HUES48 (cell line): ENCODE measurements around the gene PDXDC1.
"Not testable (repeated sequence)": the region's sequence is repeated elsewhere in the genome, so short reads cannot be mapped to it uniquely, and the experiment has no call there.

Experiments
- H3K27ac ChIP-seq: one replicate; pipeline ENCODE4 v1.7.0; 2013; ENCODE audit warnings: low read depth, low read length, inconsistent platforms
- H3K27me3 ChIP-seq: 2 replicates; pipeline ENCODE4 v1.6.1; 2013; ENCODE audit warnings: mild to moderate bottlenecking, low read length; ENCODE audit not compliant: control insufficient read depth, insufficient read depth
- H3K36me3 ChIP-seq: 2 replicates; pipeline ENCODE4 v1.6.1; 2013; ENCODE audit warnings: low read length; ENCODE audit not compliant: control insufficient read depth, insufficient read depth
- H3K4me1 ChIP-seq: 2 replicates; pipeline ENCODE4 v1.6.1; 2013; ENCODE audit warnings: mild to moderate bottlenecking, low read length; ENCODE audit not compliant: control insufficient read depth, insufficient read depth
- H3K4me3 ChIP-seq: 2 replicates; pipeline ENCODE4 v1.5.1; 2013; ENCODE audit warnings: mild to moderate bottlenecking, low read depth, low read length
- H3K9ac ChIP-seq: 2 replicates; pipeline ENCODE4 v1.6.1; 2013; ENCODE audit warnings: mild to moderate bottlenecking, low read depth, low read length, moderate library complexity
- H3K9me3 ChIP-seq: 2 replicates; pipeline ENCODE4 v1.6.1; 2013; ENCODE audit warnings: low read length; ENCODE audit not compliant: control insufficient read depth, insufficient read depth

Gene PDXDC1

DNA sequence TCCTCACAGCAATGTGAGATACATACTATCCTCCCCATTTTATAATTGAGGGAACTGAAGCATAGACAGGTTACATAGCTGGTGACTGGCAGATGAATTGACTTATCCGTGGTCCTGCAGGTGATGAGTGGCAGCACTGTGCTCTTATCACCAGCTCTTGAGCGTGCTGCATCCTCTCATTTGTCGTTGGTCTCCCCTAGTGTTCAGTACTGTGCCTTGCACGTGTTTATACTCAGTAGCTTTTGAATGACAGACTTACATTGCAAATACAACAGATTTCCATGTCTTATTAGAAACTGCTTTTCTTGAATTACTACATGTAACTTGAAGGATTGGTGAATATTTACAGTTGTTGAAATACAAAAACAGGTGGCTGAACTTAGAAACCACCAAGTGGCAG lies 47.4 kb downstream of the PDXDC1 start:
- not testable (repeated sequence) for H3K4me1 ChIP-seq, H3K9ac ChIP-seq, H3K27ac ChIP-seq, H3K9me3 ChIP-seq, H3K27me3 ChIP-seq, H3K4me3 ChIP-seq
- peaks cover 20% of the 10 kb centered on the region for H3K36me3 ChIP-seq

DNA sequence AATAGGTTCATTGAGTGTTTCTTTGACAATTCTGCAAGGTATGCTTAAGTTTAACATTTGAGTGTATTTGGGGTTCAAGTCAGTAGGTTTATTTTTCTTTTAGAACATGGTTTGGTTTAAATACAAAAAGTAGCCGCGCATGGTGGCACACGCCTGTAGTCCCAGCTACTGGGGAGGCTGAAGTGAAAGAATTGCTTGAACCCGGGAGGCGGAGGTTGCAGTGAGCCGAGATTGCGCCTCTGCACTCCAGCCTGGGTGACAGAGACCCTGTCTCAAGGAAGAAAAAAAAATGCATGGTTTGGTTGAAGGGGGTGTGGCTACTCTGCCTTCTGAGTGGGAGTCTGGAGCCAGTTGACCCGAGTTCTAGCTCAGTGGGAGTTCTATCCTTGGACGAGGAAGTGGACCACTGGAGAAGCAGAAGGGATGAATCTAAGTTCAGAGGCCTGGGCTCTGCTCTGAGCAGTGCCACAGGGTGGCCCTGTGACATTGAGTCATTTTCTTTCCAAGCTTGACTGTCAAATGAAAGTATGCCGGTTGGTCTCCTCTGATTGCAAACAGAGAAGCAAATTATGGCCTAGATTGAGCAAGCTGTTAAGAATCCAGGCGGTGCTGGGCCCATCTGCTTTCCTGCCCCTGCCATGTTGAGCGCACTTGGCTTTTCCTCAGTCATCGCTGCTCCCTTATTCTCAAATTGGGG lies 48.7 kb downstream of the PDXDC1 start:
- H3K9ac ChIP-seq, H3K27ac ChIP-seq, H3K27me3 ChIP-seq, H3K9me3 ChIP-seq, H3K4me3 ChIP-seq, H3K4me1 ChIP-seq: not testable (repeated sequence)
- H3K36me3 ChIP-seq: peaks cover 20% of the 10 kb centered on the region

DNA sequence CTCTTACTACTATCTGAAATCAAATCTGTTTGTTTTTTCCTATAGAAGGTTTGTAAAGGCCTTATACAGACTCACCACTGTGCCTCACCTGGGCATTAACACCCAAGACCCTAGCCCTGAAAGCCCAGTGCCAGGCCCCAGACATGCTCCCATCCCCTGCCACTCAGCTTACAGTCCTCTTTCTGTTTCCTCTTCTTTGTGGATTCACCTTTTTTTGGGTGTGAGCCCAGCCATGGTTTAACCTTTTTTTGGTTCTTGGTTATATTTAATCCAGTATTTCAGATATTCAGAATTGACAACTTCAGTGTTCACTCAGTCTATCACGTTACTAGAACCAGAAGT lies 50.0 kb downstream of the PDXDC1 start:
- H3K4me1 ChIP-seq, H3K9me3 ChIP-seq, H3K9ac ChIP-seq, H3K4me3 ChIP-seq, H3K27me3 ChIP-seq, H3K27ac ChIP-seq: not testable (repeated sequence)
- H3K36me3 ChIP-seq: peaks cover 25% of the 10 kb centered on the region

DNA sequence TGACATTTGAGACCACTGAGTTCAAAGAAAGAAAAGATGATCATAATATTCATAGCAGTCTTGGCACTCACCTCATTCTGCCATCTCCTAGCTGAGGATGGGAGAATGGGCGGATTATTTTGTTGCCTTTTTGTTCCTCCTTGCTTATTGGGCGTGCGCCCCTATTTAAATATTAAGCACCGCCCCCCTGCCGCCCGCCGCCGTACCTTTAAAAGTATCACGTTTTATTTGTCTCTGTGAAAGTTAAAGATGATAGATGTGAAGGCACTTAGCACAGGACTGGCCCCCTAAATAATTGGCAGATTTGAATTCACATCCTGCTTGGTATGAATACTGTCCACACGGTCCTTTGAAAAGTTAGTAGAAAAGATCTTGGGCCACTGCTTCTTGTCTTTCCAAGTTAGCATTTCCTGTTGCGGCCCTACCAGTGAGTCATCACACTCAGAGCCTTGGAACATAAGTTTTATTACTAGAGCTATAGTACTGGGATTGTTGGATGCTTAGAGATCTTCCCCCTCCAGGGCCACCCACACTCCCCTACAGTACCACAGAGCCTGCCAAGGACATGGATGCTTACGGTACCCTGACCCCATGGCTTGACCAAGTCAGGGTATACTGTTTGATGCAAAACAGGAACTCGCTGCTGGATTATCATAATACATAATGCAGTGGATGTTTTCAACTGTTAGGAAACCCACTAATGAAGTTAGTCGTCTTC lies 50.6 kb downstream of the PDXDC1 start:
- not testable (repeated sequence) for H3K9me3 ChIP-seq, H3K27me3 ChIP-seq, H3K9ac ChIP-seq, H3K4me3 ChIP-seq, H3K27ac ChIP-seq, H3K4me1 ChIP-seq
- H3K36me3 ChIP-seq: peaks cover 26% of the 10 kb centered on the region

DNA sequence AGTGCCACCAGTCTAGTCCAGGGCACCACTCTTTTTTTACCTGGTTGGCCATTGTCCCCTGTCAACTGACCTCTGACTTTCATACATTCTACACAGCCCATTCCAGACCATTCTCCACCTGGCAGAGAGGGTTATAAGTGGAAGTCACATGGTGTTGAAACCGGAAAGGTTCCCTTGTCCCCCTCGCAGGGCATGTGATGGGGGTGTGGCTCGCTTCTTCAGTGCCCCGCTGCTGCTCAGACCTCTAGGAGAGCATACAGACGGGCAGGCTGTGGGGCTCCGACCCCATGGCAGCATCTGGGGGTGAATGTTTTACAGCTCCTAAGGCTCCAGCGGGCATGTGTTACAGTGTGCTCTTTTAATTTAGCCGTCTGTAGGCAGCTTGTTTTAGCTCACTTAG lies 52.2 kb downstream of the PDXDC1 start:
- not testable (repeated sequence) for H3K9ac ChIP-seq, H3K27ac ChIP-seq, H3K4me1 ChIP-seq, H3K9me3 ChIP-seq, H3K27me3 ChIP-seq, H3K4me3 ChIP-seq
- peaks cover 37% of the 10 kb centered on the region for H3K36me3 ChIP-seq

DNA sequence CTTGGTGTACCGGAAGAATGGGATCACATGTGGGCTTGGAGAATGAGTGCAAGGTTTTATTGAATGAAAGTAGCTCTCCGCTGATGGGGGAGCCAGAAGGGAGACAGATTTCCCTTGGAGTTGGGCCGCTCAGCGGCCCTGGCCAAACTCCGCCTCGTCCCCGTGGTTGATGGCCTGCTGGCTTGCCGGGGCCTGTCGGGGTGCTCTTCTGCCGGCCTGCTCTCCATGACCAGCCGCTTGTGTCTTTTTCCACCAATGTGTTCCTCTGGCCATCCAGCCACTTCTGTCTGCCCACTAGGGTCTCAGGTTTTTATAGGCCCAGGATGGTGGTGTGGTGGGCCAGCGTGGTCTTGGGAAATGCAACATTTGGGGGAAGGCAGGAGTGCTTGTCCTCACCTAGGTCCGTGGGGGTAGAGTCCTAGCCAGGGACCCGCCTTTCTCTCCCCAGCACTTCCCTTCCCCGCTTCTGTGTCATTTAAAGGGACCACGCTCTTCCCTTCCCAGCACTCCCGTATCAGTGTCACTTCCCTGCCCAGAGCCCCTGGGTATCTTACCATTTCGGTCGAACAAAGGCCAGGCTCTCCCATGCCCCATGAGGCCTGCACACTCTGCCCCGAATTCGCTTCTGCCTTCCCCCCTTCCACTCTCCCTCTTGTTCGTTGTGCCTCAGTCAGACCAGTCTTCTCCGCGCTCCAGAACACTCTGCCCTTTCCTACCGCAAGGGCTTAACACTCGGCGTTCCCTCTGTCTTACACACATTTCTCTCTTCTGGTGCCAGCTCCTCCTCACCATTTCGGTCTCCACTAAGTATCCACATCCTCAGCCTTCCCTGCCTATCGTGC lies 52.9 kb downstream of the PDXDC1 start:
- H3K36me3 ChIP-seq: peaks cover 37% of the 10 kb centered on the region
- H3K27ac ChIP-seq, H3K4me1 ChIP-seq, H3K9ac ChIP-seq, H3K9me3 ChIP-seq, H3K27me3 ChIP-seq, H3K4me3 ChIP-seq: not testable (repeated sequence)

DNA sequence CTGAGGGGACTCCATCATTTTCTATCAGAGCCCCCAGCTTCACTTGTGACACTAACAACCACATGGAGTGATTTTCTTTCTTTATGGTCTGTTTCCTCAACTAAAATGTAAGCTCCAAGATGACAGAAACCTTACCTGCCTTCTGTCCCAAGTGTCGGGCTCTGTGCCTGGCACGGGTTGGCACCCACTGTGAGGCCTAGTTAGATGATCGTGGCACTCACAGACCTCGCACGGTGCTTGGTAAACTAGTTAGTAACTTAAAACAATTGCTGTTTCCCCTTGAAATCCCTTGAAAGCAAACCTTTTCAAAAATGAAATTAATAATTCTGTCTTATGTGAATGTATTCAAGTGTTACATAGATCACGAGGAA lies 53.5 kb downstream of the PDXDC1 start:
- not testable (repeated sequence) for H3K27ac ChIP-seq
- peaks cover 37% of the 10 kb centered on the region for H3K36me3 ChIP-seq

DNA sequence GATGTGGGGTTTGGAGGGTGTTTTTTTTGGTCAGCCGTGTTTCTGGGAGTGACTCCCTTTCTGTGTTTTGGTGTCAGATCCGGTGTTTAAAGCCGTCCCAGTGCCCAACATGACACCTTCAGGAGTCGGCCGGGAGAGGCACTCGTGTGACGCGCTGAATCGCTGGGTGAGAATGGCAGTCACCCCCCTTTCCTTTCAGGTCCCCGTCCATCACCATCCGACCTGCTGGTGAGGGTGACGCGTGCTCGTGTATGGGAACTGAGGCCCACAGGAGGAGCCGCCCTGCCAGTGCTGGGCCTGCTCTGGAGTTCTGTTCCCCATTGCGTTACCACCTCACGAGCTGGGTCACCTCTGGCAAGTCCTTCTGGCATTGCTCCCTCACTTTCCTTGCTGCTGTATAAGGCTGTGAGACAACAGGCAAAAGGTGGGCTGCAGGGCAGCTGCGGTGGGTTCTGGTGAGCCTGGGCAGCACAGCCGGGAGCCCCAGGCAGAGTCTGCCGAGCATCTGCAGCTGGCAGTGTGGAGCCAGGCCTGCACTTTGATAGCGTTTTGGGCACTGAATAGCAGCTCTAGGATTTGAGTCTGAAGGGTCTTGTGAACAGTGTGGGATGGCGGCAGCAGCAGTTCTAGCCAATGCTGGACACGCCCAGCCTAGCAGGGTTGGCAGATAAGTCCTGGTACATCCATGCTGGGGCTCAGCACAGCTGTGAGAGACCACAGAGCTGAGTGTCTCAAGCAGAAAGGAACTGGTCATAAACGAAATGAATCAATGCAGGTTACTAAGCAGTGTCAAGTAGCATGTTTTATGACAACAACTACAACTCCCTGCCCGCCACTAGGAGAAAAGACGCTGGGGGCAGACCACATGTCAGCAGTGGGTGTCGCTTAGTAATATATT lies 54.2 kb downstream of the PDXDC1 start:
- H3K36me3 ChIP-seq: peaks cover 41% of the 10 kb centered on the region
- not testable (repeated sequence) for H3K27ac ChIP-seq

More for the DNA sequence above, 53.5 kb downstream of the PDXDC1 start:
- H3K9me3 ChIP-seq, H3K27me3 ChIP-seq, H3K4me3 ChIP-seq, H3K4me1 ChIP-seq, H3K9ac ChIP-seq: not testable (repeated sequence)

DNA sequence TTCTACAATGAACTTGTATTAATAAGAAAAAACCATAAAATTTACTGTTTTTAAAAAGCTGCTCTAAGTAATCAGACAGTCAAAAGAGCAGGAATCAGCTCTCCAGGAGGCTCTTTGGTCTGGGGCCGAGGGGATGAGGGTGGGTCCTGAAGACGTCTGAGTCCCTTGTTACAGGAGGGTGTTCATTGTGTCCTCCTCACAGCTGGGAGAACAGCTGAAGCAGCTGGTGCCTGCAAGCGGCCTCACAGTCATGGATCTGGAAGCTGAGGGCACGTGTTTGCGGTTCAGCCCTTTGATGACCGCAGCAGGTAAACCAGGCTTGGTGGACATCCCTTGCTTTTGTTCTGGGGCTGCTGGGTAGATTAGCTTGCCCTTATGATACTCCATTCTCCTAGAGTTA lies 54.9 kb downstream of the PDXDC1 start:
- not testable (repeated sequence) for H3K27me3 ChIP-seq, H3K9ac ChIP-seq, H3K9me3 ChIP-seq, H3K4me3 ChIP-seq, H3K27ac ChIP-seq, H3K4me1 ChIP-seq
- H3K36me3 ChIP-seq: peaks cover 48% of the 10 kb centered on the region

More for the DNA sequence above, 54.2 kb downstream of the PDXDC1 start:
- not testable (repeated sequence) for H3K9ac ChIP-seq, H3K9me3 ChIP-seq, H3K4me3 ChIP-seq, H3K4me1 ChIP-seq, H3K27me3 ChIP-seq

DNA sequence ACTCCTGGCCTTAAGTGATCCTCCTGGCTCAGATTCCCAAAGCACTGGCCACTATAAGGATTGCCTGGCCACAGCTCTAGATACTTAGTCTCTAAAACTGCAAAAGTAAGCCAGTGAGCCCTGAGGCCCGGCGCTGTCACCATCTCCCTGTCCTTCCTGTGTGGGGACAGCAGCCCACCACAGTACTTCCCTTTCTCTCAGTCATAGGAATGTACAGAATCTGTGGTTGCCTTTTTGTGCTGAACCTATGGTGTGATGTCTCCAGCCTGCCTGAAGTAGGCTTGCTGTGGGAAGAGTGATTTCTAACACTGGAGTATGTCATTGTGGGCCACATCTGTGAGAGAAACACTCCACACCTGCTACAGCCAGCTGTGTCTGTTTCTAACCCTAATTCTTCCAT lies 56.4 kb downstream of the PDXDC1 start:
- Histone ChIP-seq H3K27ac (no peak overlapping the region), H3K27me3 (no peaks in the 10 kb centered on the region), H3K9ac (no peak overlapping the region), H3K4me1 (no peaks in the 10 kb centered on the region), H3K4me3 (no peak overlapping the region), H3K36me3 (peaks cover 62% of the 10 kb centered on the region), H3K9me3 (no peaks in the 10 kb centered on the region)
